ENCODE results near the gene PC. TPM values are rescaled to one million over a fixed set of nuclear protein-coding genes. Genes with fewer than 3 reads are reported as not detected.

PC gene
- polyA plus RNA-seq, 3 donors, result 4.6 to 7.1 (median 6.0) TPM

DNA sequence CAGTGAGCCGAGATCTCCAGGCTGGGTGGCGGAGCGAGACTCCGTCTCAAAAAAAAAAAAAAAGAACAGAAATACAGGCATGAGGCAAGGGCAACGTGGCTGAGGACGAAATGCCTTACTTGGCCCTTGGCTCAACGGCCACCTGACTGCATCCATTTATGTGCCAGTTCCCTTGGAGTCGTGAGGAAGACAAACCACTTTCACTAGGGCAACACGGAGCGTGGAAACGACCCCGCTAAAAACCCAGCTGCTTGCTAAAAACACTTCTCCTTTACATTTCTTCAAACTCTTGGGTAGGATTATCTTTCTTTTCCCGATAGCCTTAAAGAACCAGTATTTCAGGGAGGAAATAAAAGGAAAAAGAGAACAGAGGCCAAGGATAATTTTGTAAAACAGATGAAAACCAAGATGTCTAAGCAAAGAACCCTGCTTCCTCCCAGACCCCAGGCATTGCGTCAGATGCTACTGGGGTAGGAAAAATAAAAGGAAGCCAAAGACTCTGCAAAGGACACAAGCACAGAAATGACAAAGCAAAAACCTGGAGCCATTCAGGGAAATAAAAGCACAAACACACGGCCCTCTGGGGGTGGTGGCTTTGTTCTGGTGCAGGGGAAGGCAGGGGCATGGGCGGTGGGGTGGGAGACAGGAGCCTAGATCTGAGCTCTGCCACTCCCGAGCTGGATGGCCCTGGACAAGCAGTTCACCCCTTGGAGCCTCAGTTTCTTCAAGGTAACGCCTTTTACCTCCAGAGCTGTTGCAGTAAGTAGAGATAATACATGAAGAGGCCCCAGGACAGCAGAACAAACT lies 37.0 kb downstream of the PC start:
- no peaks in the 10 kb centered on the region for H3K36me3 Mint-ChIP-seq
- Histone ChIP-seq H4K20me1 (ENCODE audit: insufficient read depth, low read length) (no peaks in the 10 kb centered on the region), H3K27me3 (ENCODE audit: control insufficient read depth in 2 of 2, insufficient read depth in 2 of 2, low read length in 2 of 2) (no peaks in the 10 kb centered on the region), H3K36me3 (replicated peaks in 1 of 2; ENCODE audit: control insufficient read depth in 1 of 2, insufficient read depth in 2 of 2, low read length in 2 of 2) (no peaks in the 10 kb centered on the region), H3K9me3 (replicated peaks in 1 of 2; ENCODE audit: control insufficient read depth in 1 of 2, insufficient read depth in 1 of 2, low read length in 2 of 2) (no peaks in the 10 kb centered on the region), H3K9ac (ENCODE audit: insufficient read depth, low read length, poor library complexity, severe bottlenecking) (peak overlapping the region; percentile 23), H3K79me2 (ENCODE audit: insufficient read depth, low read length) (no peaks in the 10 kb centered on the region), H2AFZ (ENCODE audit: insufficient read depth, low read depth, low read length, poor library complexity, severe bottlenecking) (peak overlapping the region; percentile 66), H3K27ac (ENCODE audit: low read depth in 1 of 2, low read length in 2 of 2) (peak overlapping the region; percentile 71 to 78), H3K4me3 (replicated peaks in 1 of 3; ENCODE audit: low read depth in 2 of 3, low read length in 3 of 3) (peak overlapping the region; percentile 5 to 64 (median 8)), H3K4me1 (ENCODE audit: control insufficient read depth in 1 of 2, insufficient read depth in 2 of 2, low read length in 2 of 2) (peaks cover 44 to 45% of the 10 kb centered on the region in 2 donors), H3K4me2 (replicated peaks; ENCODE audit: extremely low read depth, low read length, poor library complexity, severe bottlenecking) (peak overlapping the region; percentile 76)
- peak overlapping the region; percentile 79 to 94 (median 88) for H3K27ac Mint-ChIP-seq
- intact Hi-C loops (cut with micrococcal nuclease), result no loop called here
- peaks cover 0 to 9% (median 5%) of the 10 kb centered on the region in 7 donors for H3K9me3 Mint-ChIP-seq
- WGBS (ENCODE audit: insufficient coverage), result 22% methylated on average over 5 of the region's 18 CpGs
- TF ChIP-seq, protein P1, sequence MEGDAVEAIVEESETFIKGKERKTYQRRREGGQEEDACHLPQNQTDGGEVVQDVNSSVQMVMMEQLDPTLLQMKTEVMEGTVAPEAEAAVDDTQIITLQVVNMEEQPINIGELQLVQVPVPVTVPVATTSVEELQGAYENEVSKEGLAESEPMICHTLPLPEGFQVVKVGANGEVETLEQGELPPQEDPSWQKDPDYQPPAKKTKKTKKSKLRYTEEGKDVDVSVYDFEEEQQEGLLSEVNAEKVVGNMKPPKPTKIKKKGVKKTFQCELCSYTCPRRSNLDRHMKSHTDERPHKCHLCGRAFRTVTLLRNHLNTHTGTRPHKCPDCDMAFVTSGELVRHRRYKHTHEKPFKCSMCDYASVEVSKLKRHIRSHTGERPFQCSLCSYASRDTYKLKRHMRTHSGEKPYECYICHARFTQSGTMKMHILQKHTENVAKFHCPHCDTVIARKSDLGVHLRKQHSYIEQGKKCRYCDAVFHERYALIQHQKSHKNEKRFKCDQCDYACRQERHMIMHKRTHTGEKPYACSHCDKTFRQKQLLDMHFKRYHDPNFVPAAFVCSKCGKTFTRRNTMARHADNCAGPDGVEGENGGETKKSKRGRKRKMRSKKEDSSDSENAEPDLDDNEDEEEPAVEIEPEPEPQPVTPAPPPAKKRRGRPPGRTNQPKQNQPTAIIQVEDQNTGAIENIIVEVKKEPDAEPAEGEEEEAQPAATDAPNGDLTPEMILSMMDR (IDR thresholded peaks at IDR 0.05), result no peak
- H3K4me1 Mint-ChIP-seq, result peaks cover 39% of the 10 kb centered on the region
- peak overlapping the region; percentile 75 to 90 for H3K4me3 Mint-ChIP-seq
- peaks cover 0 to 2% (median 0%) of the 10 kb centered on the region in 3 donors for H3K27me3 Mint-ChIP-seq (ENCODE audit: low read depth in 3 of 3)
- DNase-seq, result peak; percentile 53 to 65 (median 65)

- Mint-ChIP-seq H3K27ac (peak overlapping the region in 1 of 7 donors; percentile 91), H3K4me1 (peaks cover 39% of the 10 kb centered on the region), H3K4me3 (no peak overlapping the region), H3K36me3 (no peaks in the 10 kb centered on the region), H3K27me3 (ENCODE audit: low read depth in 3 of 3) (peaks cover 0 to 2% (median 0%) of the 10 kb centered on the region in 3 donors), H3K9me3 (peaks cover 0 to 9% (median 4%) of the 10 kb centered on the region in 7 donors)
- no peaks in the 10 kb centered on the region for H3K36me3 ChIP-seq (replicated peaks in 1 of 2; ENCODE audit: control insufficient read depth in 1 of 2, insufficient read depth in 2 of 2, low read length in 2 of 2)
- no peaks in the 10 kb centered on the region for H4K20me1 ChIP-seq (ENCODE audit: insufficient read depth, low read length)
- DNase-seq, result no peak
- 100% methylated on average over 2 of the region's 6 CpGs for WGBS (ENCODE audit: insufficient coverage)
- H2AFZ ChIP-seq (ENCODE audit: insufficient read depth, low read depth, low read length, poor library complexity, severe bottlenecking), result no peak overlapping the region
- no peak overlapping the region for H3K4me3 ChIP-seq (replicated peaks in 1 of 3; ENCODE audit: low read depth in 2 of 3, low read length in 3 of 3)
- no peaks in the 10 kb centered on the region for H3K27me3 ChIP-seq (ENCODE audit: control insufficient read depth in 2 of 2, insufficient read depth in 2 of 2, low read length in 2 of 2)
- TF ChIP-seq, protein P1 (IDR thresholded peaks at IDR 0.05), result no peak
- no peak overlapping the region for H3K27ac ChIP-seq (ENCODE audit: low read depth in 1 of 2, low read length in 2 of 2)
- H3K4me1 ChIP-seq (ENCODE audit: control insufficient read depth in 1 of 2, insufficient read depth in 2 of 2, low read length in 2 of 2), result peaks cover 44 to 45% of the 10 kb centered on the region in 2 donors
- H3K79me2 ChIP-seq (ENCODE audit: insufficient read depth, low read length), result no peaks in the 10 kb centered on the region
- intact Hi-C loops (cut with micrococcal nuclease), result no loop called here
- no peaks in the 10 kb centered on the region for H3K9me3 ChIP-seq (replicated peaks in 1 of 2; ENCODE audit: control insufficient read depth in 1 of 2, insufficient read depth in 1 of 2, low read length in 2 of 2)
- H3K4me2 ChIP-seq (replicated peaks; ENCODE audit: extremely low read depth, low read length, poor library complexity, severe bottlenecking), result no peak overlapping the region
- no peak overlapping the region for H3K9ac ChIP-seq (ENCODE audit: insufficient read depth, low read length, poor library complexity, severe bottlenecking)
These were observed 38.3 kb downstream of the PC start for GRCh38 chr11:66919923-66920322.
